Dedifferentiated amniotic fluid mesenchymal stem cell (primary cell): Measurements from ENCODE around the gene AARS1.
"Not testable (repeated sequence)": the region's sequence is repeated elsewhere in the genome, so short reads cannot be mapped to it uniquely, and the experiment has no call there.

ENCODE experiments used
- DNase-seq: peaks from one replicate; pipeline ENCODE4 v3.0.0-alpha.2; 2016; ENCODE audit errors: extremely low spot score

Gene AARS1

DNA sequence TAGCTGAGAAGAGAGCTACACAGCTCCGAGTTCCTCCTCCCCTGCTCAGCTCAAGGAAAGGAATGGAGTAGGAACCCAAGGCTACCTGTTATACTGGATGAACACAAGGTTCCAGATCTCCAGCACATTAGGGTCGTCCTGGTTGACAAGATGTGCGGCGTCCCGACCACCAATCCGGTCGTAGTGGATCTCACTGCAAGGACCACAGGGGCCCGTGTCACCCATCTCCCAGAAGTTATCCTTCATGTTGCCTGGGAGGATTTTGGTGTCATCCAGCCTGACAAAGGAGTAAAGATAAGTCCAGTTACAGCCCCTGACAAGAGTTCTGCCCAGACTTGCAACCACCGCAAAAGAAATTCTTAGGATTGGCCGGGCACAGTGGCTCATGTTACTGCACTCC is 17.6 kb downstream of the AARS1 start:
- no peak for DNase-seq

GRCh38 chr16:70270176-70270575 is 19.1 kb downstream of the AARS1 start:
- no peak for DNase-seq

GRCh38 chr16:70269471-70269870 is 19.8 kb downstream of the AARS1 start:
- DNase-seq, result no peak

DNA sequence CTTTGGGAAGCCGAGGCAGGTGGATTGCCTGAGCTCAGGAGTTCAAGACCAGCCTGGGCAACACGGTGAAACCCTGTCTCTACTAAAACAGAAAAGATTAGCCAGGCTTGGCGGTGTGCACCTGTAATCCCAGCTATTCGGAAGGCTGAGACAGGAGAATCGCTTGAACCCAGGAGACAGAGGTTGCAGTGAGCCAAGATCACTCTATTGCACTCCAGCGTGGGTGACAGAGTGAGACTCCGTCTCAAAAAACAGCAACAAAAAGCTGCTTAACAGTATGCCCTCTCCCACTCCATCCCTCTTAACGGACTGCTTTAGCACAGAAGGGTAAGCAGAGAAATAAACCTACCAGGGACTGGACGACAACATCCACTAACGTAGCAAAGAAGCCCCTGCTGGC is 21.4 kb downstream of the AARS1 start:
- not testable (repeated sequence) for DNase-seq

- DNase-seq, result no peak
These were observed 21.8 kb downstream of the AARS1 start for GRCh38 chr16:70267516-70267915.

DNA sequence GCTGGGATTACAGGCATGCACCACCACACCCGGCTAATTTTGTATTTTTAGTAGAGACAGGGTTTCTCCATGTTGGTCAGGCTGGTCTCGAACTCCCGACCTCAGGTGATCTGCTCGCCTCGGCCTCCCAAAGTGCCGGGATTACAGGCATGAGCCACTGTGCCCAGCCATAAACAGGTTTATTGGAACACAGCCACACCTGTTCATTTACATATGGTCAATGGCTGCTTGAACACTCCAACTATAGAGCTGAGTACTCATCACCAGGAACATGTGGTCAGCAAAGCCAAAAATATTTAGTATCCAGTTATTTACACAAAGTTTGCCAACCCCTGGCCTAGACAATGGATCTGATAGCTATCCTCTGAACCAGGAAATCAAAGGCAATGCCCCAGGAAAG is 29.4 kb downstream of the AARS1 start:
- DNase-seq, result not testable (repeated sequence)

DNA sequence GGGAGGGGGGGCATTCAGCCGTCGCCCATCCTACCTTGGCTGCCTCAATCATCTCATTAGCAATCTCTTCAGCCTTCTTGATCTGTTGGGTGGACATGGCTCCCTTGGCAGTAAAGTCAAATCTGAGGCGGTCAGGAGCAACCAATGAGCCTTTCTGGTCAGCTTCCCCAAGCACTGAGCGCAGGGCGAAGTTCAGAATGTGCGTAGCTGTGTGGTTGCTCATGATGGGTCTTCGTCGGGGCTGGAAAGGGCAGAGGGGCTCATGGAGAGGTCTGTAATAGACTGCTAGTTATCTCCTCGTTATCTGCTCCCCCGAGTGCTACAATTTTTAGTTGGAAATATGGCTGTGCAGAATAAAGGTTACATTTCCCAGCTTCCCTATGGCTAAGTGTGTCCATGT is 30.4 kb downstream of the AARS1 start:
- no peak for DNase-seq

DNA sequence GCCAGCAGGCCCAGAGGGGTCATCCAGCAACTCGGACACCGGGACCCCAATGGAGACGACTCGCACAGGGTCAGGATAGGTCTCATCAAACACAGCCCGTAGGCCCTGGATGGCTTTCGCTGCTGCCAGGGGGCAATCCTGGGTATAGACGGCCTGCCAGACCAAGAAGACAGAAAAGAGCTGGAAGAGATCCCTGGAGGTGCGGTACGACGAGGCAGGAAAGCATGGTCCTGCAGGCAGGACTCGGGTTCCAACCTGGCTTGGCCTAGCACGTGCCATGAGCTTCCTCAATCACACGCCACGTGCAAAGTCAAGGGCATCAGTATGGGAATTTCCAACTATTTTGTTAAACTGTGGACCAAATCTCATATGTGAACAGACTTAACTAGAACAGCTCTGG is 31.2 kb downstream of the AARS1 start:
- DNase-seq, result no peak

DNA sequence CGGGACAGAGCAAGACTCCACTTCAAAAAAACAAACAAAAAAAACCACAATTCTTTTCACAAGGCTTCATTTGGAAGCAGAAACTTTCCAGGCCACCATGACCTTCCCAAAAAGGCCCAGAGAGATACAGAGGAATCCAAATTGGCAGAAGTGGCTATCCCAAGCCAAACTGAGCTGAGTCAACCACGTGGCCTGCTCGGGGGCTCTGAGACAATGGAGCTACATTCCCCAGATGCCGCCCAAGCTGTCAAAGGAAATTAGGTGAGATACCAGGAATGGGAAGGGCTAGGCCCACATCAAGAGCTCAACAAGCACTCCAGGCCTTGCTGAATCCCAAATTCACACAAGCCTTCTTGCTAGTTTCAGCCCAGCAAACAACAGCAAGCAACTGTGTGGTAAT is 31.9 kb downstream of the AARS1 start:
- DNase-seq, result no peak

GRCh38 chr16:70255574-70255973 is 33.7 kb downstream of the AARS1 start:
- no peak for DNase-seq

DNA sequence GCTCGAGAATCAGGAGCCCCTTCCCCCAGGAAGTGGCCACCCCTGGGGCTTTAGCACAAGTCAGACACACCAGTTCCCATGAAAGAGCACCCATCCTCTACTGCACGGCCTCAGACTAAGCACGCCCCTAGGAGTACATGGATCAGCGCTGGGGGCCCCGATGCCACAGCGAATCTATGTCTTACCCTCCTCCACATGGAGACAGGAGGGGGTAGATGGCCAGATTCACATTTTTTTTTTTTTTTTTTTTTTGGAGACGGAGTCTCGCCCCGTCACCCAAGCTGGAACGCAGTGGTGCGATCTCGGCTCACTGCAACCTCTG is 34.4 kb downstream of the AARS1 start:
- no peak for DNase-seq

GRCh38 chr16:70254180-70254964 is 34.9 kb downstream of the AARS1 start:
- no peak for DNase-seq

DNA sequence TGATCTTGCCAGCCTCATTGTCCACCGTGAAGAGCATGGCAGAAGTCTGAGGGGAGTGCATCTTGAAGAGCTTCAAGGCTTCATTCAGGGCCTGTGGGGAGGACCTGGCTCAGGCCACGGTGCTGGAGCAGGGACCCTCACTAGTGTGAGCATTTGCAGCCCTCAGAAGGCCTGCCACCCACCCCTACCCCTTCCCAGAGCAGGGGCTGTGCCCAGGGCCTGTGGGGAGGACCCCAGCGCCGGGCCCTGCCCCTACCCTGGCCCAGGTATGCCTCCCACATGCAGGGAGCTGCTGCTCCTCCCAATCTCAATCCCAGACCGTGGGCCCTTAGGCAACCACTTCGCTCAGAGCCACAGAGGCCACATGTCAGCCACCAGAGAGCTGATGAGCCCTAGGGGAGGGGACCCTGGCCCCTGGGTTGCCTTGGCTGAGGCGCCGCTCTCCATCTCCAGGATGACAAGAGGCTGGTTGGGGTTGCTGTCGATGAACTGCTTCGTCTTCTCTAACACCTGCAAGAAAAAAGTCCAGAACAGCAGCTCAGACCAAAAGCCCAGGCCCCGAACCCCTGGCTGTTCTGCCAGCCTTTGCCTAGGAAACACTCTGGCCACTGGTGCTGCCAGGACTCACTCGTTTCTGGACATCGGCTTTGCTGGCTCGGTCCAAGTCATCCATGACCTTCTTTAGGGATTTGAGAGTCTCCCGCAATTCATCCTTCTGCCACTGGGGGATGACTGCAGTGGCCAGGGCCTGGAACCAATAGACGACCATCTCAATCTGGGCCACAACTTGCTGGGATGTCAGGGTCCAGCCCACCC is 35.8 kb downstream of the AARS1 start:
- peak; percentile 38 for DNase-seq

DNA sequence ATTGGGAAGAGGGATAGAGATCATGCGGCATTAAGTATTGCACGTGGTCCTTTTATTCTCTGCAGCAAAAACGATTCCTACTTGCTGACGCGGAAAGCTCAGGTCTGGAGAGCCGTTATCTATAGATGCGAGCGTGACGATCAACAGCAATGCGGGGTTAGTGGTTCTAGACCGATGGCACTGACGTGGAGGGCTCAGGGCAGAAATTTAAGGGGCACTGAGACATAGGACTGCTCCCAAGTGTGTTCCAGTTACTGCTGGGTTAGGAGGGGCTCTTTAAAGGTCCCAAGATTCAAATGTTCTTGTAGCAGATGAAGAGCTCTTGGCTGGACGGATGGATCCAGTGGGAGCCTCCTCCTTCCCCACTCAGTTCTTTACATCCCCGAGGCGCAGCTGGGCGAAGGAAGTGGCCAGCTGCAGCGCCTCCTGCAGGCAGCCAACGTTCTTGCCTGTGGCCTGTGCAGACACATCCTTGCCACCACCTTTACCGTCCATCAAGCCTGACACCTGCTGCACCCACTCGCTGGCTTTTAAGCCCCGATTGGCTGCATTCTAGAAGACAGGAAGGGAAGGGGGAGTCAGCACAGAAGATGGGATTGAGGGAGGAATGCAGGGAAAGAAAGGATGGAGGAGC is 36.8 kb downstream of the AARS1 start:
- no peak for DNase-seq

DNA sequence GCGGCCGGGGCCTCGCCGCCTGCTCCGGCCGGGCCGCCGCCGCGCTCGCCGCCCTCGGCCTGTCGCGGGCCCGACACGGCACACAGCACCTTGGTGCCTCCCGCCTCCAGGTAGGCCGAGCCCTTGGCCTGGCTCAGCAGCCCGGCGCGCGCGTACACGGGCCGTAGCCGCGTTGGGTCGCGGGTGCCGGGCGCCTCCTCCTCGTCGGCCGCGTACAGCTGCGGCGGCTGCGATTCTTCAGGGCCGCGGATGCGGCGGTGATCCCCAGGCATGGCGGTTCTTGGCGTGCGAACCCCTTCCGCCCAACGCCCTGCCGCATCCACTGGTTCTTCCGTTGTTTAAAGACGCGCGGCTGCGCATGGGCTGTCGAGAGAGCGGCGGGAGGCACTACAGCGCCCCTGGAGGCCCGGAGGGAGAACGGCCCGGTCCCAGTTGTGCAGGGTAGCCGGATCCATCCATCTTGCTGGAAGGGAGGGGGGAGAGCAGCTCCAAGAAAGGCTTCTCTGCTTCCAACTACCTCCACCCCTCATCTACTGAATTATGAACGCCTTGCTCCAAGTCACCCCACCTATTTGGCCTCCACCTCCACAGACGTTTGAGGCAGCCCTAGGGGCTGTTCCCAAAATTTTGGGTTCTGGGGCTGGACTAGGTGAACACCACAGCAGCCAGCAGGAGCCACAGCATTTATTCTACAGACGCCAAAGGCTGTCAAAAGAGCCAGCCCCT is 37.5 kb downstream of the AARS1 start, which contains the start of gene EXOSC6:
Gene EXOSC6, minus strand, starts transcription at position 312 of the 726 bp plus-strand sequence. Its CDS starts 40 bp downstream, at position 272.
- DNase-seq, result peak; percentile 83

GRCh38 chr16:70250748-70251628 is 38.3 kb downstream of the AARS1 start:
- no peak for DNase-seq

GRCh38 chr16:70249697-70250096 is 39.6 kb downstream of the AARS1 start:
- not testable (repeated sequence) for DNase-seq

DNA sequence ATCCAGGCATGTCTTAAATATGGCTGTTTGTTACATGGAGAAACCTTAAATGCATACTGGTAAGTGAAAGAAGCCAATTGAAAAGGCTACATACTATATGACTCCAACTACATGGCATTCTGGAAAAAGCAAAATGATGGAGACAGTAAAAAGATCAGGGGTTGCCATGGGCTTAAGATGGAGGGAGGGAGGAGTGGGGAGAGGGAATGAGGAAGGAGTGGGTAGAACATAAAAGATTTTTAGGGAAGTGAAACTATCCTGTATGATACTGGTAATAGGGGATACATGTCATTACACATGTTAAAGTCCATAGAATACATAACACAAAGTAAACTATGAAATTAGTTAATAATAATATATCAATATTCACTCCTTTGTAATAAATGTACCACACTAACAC is 50.5 kb downstream of the AARS1 start:
- not testable (repeated sequence) for DNase-seq

DNA sequence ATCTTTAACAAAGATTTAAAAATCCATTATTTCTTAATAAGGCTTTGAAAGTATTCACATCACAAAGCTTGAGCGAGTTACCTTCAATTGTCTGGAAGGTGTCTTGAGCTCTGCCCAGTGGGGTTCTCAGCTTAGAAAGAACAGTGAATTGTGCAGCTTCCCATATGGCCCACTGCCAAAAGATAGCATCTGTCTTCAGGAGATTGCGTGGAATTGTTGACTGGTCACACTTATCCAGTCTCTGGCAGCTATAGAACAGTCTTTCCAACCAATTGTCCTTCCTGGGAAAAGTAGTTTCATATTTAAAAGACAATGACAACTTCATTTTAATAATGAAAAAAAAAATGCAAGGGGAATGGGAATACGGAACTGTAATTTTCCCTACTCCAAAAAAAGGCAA is 57.5 kb downstream of the AARS1 start:
- DNase-seq, result not testable (repeated sequence)

GRCh38 chr16:70226024-70226423 is 63.3 kb downstream of the AARS1 start:
- not testable (repeated sequence) for DNase-seq

GRCh38 chr16:70225430-70225829 is 63.9 kb downstream of the AARS1 start:
- not testable (repeated sequence) for DNase-seq
